ENCODE measurements around the gene DNAJA2.

GRCh38 chr16:47013172-47013571 lies 39.7 kb upstream of the DNAJA2 start:
- no peak for TF ChIP-seq CTCF (IDR thresholded peaks at IDR 0.05)
- no peak for TF ChIP-seq POLR2A (IDR thresholded peaks at IDR 0.05)
